DMS153 (cell line): ENCODE data around the gene CORT.
"Not testable (repeated sequence)": the region's sequence is repeated elsewhere in the genome, so short reads cannot be mapped to it uniquely, and the experiment has no call there.

ENCODE experiments used
- DNase-seq: peaks from one replicate; lab custom pipeline; 2025; lab: John Stamatoyannopoulos, UW

CORT gene, protein sequence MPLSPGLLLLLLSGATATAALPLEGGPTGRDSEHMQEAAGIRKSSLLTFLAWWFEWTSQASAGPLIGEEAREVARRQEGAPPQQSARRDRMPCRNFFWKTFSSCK

GRCh38 chr1:10449751-10450150 is at the start of gene CORT:
CORT (plus strand) TSS chr1:10450031; CDS start chr1:10450224, 193 bp downstream.
- no peak for DNase-seq

GRCh38 chr1:10401281-10401680 is 48.5 kb upstream of the CORT start:
- no peak for DNase-seq

GRCh38 chr1:10402729-10403274 is 47.0 kb upstream of the CORT start:
- DNase-seq = no peak

GRCh38 chr1:10407201-10407600 is 42.6 kb upstream of the CORT start:
- no peak for DNase-seq

- DNase-seq = peak; percentile 18
Observed at GRCh38 chr1:10415211-10415930, 34.5 kb upstream of the CORT start.

DNA sequence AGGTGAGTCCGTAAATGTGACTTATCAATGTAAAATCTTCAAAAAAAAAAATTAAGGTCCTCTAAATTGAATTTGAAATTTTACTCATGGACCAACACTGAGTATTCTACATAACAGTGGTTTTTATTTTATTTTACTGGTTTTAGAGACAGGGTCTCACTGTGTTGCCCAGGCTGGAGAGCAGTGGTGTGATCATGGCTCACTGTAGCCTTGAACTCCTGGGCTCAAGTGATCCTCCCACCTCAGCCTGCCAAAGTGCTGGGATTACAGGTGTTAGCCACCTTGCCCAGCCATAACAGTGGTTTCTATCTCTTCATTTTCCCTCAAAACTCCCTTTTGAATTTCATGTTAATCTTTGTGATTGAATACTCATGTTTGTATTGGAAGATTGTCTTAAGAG is 33.9 kb upstream of the CORT start:
- not testable (repeated sequence) for DNase-seq

GRCh38 chr1:10418741-10419140 is 31.1 kb upstream of the CORT start:
- not testable (repeated sequence) for DNase-seq

DNA sequence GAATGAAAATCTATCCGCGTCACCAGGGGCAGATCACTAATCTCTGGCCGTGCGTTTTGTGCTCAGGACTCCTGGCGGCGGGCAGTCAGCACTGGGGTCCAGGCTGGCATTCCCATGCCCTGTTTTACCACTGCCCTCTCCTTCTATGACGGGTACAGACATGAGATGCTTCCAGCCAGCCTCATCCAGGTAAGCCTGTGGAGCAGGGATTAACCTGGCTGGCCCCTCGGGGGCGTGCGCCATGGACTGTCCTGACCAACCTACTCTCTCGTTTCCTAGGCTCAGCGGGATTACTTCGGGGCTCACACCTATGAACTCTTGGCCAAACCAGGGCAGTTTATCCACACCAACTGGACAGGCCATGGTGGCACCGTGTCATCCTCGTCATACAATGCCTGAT is 30.5 kb upstream of the CORT start:
- DNase-seq = no peak

- DNase-seq = no peak
Observed at GRCh38 chr1:10421637-10422036, 28.2 kb upstream of the CORT start.

DNA sequence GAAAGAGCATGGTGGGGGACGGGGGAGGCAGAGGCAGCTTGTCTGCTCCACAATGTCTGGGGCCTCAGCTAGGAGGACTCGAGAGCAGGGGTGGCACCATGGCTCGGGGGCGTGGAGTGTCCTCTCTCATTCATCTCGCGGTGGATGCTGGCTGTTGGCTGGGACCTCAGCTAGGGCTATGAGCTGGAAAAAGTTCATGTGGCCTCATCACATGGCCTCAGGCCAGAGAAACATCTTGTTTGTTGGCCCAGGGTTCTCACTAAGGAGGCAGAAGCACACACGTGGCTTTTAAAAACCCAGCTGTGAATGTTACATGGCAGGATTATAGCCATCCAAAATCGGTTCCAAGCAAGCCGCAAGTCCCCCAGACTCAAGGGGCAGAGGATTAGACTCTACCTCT is 25.8 kb upstream of the CORT start:
- no peak for DNase-seq

GRCh38 chr1:10424651-10425050 is 25.2 kb upstream of the CORT start:
- no peak for DNase-seq

- DNase-seq = not testable (repeated sequence)
Observed at GRCh38 chr1:10425826-10426534, 23.9 kb upstream of the CORT start.

DNA sequence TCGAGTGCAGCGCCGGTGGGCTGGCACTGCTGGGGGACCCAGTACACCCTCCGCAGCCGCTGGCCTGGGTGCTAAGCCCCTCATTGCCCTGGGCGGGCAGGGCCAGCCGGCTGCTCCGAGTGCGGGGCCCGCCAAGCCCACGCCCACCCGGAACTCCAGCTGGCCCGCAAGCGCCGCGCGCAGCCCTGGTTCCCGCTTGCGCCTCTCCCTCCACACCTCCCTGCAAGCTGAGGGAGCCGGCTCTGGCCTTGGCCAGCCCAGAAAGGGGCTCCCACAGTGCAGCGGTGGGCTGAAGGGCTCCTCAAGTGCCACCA is 23.3 kb upstream of the CORT start:
- DNase-seq = not testable (repeated sequence)

DNA sequence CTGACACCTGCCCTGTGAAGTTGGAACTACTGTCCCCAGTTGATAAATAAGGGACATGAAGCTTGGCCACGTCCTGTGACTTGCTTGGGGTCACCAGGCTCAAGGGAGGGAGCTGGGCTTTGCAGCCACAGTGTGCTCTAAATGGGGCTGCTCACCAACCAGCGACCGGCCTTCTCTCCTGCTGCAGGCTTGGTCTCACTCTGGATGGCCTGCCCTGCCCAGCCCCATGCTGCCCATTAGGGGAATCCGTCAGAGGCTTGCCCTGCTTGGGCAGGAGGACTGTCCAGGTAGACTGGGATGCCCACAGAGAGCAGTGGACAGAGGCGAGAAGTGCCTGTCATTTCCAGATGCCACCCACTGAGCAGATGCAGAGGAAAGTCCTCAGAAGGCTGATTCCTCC is 20.8 kb upstream of the CORT start:
- no peak for DNase-seq

DNA sequence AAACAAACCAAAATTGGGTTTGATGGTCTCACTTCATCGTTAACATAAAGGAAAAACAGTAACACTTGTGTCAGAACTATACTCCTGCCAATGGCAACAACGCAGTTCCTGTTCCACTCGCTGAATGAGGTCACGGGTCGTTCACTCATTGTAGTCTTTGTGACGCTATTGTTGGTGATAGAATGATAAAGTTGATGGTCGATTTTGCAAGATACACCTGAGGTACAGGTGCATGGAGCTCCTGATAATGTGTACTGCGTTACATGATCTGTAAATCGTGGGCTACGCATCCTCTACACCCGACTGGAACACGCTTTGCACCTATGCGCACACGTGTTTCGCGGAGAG is 20.0 kb upstream of the CORT start:
- no peak for DNase-seq

- peak; percentile 80 for DNase-seq
Observed at GRCh38 chr1:10430216-10431069, 19.4 kb upstream of the CORT start, which contains the start of gene CENPS. CENPS (plus strand) TSS chr1:10430433; CDS start chr1:10430518, 85 bp downstream.

DNA sequence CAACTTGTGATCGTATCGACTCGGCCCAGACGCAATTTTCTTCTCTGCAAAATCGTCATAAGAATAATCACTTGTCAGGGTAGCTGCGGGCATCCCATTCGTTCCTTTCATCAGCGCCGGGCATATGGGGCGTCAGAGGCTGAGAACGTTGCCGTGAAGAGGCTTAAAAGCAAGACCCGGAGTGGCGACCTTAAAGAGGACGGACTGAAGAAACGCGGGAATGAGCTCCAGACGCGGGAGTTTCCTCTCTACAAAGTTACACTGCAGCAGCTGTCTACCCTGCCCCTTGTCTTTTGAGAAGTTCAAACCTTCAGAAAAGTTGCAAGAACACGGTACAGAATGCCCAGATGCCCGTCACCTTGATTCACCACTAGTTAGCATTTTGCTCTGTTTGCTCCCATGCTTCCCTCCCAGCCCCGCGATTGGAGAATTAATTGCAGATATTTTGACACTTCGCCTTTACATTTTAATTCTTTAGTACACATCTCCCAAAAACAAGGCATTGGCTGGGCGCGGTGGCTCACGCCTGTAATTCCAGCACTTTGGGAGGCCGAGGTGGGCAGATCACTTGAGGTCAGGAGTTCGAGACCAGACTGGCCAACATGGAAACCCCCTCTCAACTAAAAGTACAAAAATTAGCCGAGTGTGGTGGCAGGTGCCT is 18.6 kb upstream of the CORT start:
- no peak for DNase-seq

DNA sequence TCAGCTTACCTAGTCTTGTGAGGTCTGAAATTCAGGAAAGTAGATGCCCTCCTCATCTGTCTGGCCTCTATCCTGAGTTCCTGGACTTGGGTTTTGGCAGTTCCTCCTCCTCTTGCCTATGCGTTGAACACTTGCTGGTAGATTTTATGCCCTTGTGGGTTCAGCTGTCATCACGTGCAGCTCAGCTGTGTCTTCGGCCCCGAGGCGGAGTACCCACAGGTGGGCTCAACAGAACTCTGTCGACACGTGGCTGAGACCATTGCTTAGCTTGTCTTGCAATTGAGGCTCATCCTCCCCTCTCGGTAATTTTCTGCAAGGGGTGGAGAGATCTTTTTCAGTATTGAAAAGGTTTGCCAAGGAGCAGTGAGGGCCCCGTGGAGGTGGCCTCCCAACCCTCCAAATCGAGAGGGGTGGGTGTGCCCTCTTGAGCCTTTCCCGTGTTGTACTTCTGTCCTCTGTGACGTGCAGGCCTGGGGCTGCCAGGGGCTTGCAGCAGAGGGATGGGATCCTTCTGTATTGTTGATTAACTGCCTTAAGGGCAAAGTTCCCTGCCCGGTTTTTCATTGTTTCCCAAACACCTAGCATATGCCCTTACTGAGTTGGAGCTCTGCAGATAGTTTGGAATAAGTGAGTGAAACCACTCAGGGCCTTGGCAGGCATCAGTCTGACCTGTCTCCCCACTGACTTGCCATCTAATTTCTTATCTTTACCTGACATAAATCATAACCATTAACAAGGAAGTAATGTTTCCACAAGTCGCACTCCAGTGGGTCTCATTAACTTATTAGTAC is 16.7 kb upstream of the CORT start:
- DNase-seq = no peak

DNA sequence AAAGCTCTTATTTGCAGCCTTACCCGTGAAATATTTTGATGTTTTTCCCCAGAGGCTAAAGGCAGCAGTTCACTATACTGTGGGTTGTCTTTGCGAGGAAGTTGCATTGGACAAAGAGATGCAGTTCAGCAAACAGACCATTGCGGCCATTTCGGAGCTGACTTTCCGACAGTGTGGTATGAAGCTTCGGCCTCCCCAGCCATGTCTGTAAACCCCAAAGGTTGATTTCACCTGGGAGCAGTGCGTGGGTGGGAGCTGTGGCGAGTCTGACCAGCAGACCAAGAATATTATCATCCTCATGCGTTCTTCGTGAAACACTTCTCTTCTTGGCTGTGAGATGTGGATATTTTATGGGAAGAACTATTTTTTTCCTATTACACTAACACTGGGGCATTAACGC is 16.0 kb upstream of the CORT start:
- no peak for DNase-seq

DNA sequence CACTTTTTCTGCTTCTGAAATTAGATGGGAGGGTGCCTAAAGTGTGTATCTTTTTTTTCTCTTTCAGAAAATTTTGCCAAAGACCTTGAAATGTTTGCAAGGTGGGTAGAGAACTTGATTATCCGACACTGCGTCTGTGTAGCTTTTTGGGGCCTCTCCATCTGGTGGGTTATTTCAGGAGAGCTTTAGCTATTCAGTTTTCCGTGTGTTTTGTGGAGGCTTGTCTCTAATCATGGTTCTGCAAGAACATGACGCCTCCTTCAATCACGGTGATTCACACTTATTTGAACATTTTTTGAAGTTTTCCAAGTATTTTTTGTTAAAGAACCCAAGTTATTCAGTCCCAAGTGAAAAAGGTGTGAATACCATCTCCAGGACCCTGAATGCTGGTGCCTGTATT is 15.2 kb upstream of the CORT start:
- no peak for DNase-seq

DNA sequence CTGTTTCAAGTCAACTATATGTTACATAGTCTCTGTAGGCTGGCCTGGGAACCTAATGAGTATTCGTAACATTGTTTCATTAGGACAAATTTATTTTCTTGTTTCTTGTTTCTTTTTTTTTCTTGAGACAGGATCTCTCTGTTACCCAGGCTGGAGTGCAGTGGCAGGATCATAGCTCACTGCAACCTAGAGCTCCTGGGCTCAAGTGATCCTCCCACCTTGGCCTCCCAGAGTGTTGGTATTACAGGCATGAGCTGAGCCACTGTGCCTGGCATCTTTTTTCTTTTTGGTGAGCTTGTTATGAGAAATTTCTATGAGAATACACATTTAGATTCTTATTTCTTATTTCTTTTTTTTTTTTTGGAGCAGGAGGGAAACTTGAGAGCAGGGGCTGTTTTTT is 12.8 kb upstream of the CORT start:
- DNase-seq = no peak
